IMR-90 (cell line): ENCODE data around the gene SYT2. TPM values are rescaled to one million over a fixed set of nuclear protein-coding genes. Genes with fewer than 3 reads are reported as not detected.

Source experiments
- ATAC-seq: fragments of 200-7000 bp; cut with Tn5 transposase; 2 replicates; pipeline ENCODE4 v1.9.1; 2020; ENCODE audit warnings: low read depth, mild to moderate bottlenecking, moderate library complexity
- BruUV-seq: library from RNA; stranded (reverse); fragments of 400-500 nt; replicated peaks from 2 replicates; lab custom pipeline; 2021; lab: Mats Ljungman, UMichigan
- CTCF ChIA-PET: fragments of 300-600 bp; formaldehyde crosslinking; extraction: SDS; loops from one replicate; lab custom pipeline; 2021; ENCODE audit warnings: antibody characterized with exemption; lab: Yijun Ruan, JAX
- POLR2A ChIA-PET: fragments of 300-600 bp; sonication (Branson Sonifier 250); formaldehyde crosslinking; loops from one replicate; lab custom pipeline; 2022; ENCODE audit warnings: antibody characterized with exemption; ENCODE audit not compliant: unreplicated experiment; lab: Charles Lee
- DNase-seq: peaks from one replicate; pipeline ENCODE4 v3.0.0; 2013
- H2AFZ ChIP-seq: replicated peaks from 2 replicates; pipeline ENCODE3; 2013; ENCODE audit warnings: low read length, mild to moderate bottlenecking; ENCODE audit not compliant: poor library complexity
- H2AK5ac ChIP-seq: 2 replicates; pipeline ENCODE4 v1.6.1; 2013; ENCODE audit warnings: low read depth, low read length, inconsistent platforms
- H2AK9ac ChIP-seq: replicated peaks from 2 replicates; pipeline ENCODE3; 2013; ENCODE audit warnings: mild to moderate bottlenecking, low read depth, low read length, moderate library complexity; ENCODE audit not compliant: poor library complexity
- H2BK120ac ChIP-seq: 2 replicates; pipeline ENCODE4 v1.6.1; 2013; ENCODE audit warnings: low read depth, low read length, inconsistent platforms
- H2BK15ac ChIP-seq: 3 replicates; pipeline ENCODE4 v1.6.1; 2013; ENCODE audit warnings: low read depth, low read length, inconsistent platforms
- H2BK20ac ChIP-seq: 2 replicates; pipeline ENCODE4 v1.6.1; 2013; ENCODE audit warnings: low read depth, mild to moderate bottlenecking, inconsistent platforms, low read length, moderate library complexity
- H2BK5ac ChIP-seq: 2 replicates; pipeline ENCODE4 v1.6.1; 2013; ENCODE audit warnings: mild to moderate bottlenecking, low read depth, low read length, inconsistent platforms; ENCODE audit not compliant: poor library complexity, severe bottlenecking
- H3K14ac ChIP-seq: replicated peaks from 2 replicates; pipeline ENCODE4 v1.6.1; 2013; ENCODE audit warnings: low read depth, low read length, inconsistent platforms
- H3K18ac ChIP-seq: 2 replicates; pipeline ENCODE4 v1.6.1; 2013; ENCODE audit warnings: low read depth, low read length, control low read depth
- H3K23ac ChIP-seq: 2 replicates; pipeline ENCODE4 v1.6.1; 2013; ENCODE audit warnings: low read depth, low read length, inconsistent platforms
- H3K27ac ChIP-seq: 2 replicates; pipeline ENCODE4 v1.5.1; 2013; ENCODE audit warnings: mild to moderate bottlenecking, control low read depth, low read length; ENCODE audit not compliant: insufficient read depth
- H3K27me3 ChIP-seq: 2 replicates; pipeline ENCODE4 v1.6.1; 2013; ENCODE audit warnings: low read length; ENCODE audit not compliant: control insufficient read depth, insufficient read depth
- H3K36me3 ChIP-seq: 2 replicates; pipeline ENCODE4 v1.6.1; 2013; ENCODE audit warnings: low read length, mixed read lengths; ENCODE audit not compliant: control insufficient read depth, insufficient read depth
- H3K4ac ChIP-seq: 2 replicates; pipeline ENCODE4 v1.6.1; 2013; ENCODE audit warnings: low read depth, low read length, inconsistent platforms
- H3K4me1 ChIP-seq: 2 replicates; pipeline ENCODE4 v1.6.1; 2013; ENCODE audit warnings: low read length, mixed read lengths; ENCODE audit not compliant: control insufficient read depth, insufficient read depth
- H3K4me2 ChIP-seq: 2 replicates; pipeline ENCODE4 v1.6.1; 2013; ENCODE audit warnings: low read depth, mild to moderate bottlenecking, control low read depth, low read length, moderate library complexity
- H3K4me3 ChIP-seq: 2 replicates; pipeline ENCODE4 v1.5.1; 2013; ENCODE audit warnings: low read depth, mild to moderate bottlenecking, control low read depth, low read length, moderate library complexity; ENCODE audit not compliant: insufficient read depth
- H3K56ac ChIP-seq: 2 replicates; pipeline ENCODE4 v1.6.1; 2013; ENCODE audit warnings: low read length, inconsistent platforms; ENCODE audit not compliant: insufficient read depth; ENCODE audit errors: extremely low read depth
- H3K79me1 ChIP-seq, 2 experiments: 2 replicates each; pipeline ENCODE4 v1.6.1; 2013; ENCODE audit warnings: low read length in 2 of 2, inconsistent platforms in 1 of 2, low read depth in 1 of 2
- H3K9ac ChIP-seq: 2 replicates; pipeline ENCODE4 v1.6.1; 2013; ENCODE audit warnings: low read depth, low read length, control low read depth
- H3K9me1 ChIP-seq: 2 replicates; pipeline ENCODE4 v1.6.1; 2013; ENCODE audit warnings: low read length, inconsistent platforms; ENCODE audit not compliant: insufficient read depth
- H3K9me3 ChIP-seq: 2 replicates; pipeline ENCODE4 v1.6.1; 2013; ENCODE audit warnings: low read length; ENCODE audit not compliant: control insufficient read depth, insufficient read depth
- H4K20me1 ChIP-seq: 2 replicates; pipeline ENCODE4 v1.6.1; 2013; ENCODE audit warnings: low read length, inconsistent platforms; ENCODE audit not compliant: insufficient read depth
- H4K5ac ChIP-seq: 2 replicates; pipeline ENCODE4 v1.6.1; 2013; ENCODE audit warnings: mild to moderate bottlenecking, low read depth, low read length, control low read depth
- H4K8ac ChIP-seq, 2 experiments: 2 replicates each; pipeline ENCODE4 v1.6.1; 2013; ENCODE audit warnings: low read depth in 2 of 2, low read length in 2 of 2, control low read depth in 1 of 2, inconsistent platforms in 1 of 2
- H4K91ac ChIP-seq: 2 replicates; pipeline ENCODE4 v1.6.1; 2013; ENCODE audit warnings: low read depth, low read length, inconsistent platforms; ENCODE audit not compliant: insufficient read depth
- CHD1 ChIP-seq: IDR thresholded peaks from 2 replicates; pipeline ENCODE4 v1.6.1; 2012; ENCODE audit warnings: low read depth, low read length, improper control_type of control experiment
- ELK1 ChIP-seq: fragments of 150-350 bp; IDR thresholded peaks from 2 replicates; pipeline ENCODE4 v1.6.1; 2016; ENCODE audit warnings: low read depth, mild to moderate bottlenecking, low read length, moderate library complexity, borderline replicate concordance
- FOS ChIP-seq: fragments of 150-350 bp; IDR thresholded peaks from 2 replicates; pipeline ENCODE4 v1.6.1; 2016; ENCODE audit warnings: low read depth, low read length
- MAFK ChIP-seq: IDR thresholded peaks from 2 replicates; pipeline ENCODE4 v1.6.1; 2012; ENCODE audit warnings: low read depth, low read length, improper control_type of control experiment
- MAZ ChIP-seq: IDR thresholded peaks from 2 replicates; pipeline ENCODE4 v1.6.1; 2012; ENCODE audit warnings: low read depth, mild to moderate bottlenecking, low read length, improper control_type of control experiment, moderate library complexity, borderline replicate concordance
- MXI1 ChIP-seq: IDR thresholded peaks from 2 replicates; pipeline ENCODE4 v1.6.1; 2012; ENCODE audit warnings: low read depth, mild to moderate bottlenecking, low read length, moderate library complexity, borderline replicate concordance
- NFE2L2 ChIP-seq: fragments of 150-350 bp; IDR thresholded peaks from 2 replicates; pipeline ENCODE4 v1.6.1; 2016; ENCODE audit warnings: low read depth, mild to moderate bottlenecking, low read length
- POLR2A ChIP-seq: IDR thresholded peaks from 2 replicates; pipeline ENCODE4 v1.6.1; 2012; ENCODE audit warnings: mild to moderate bottlenecking, low read depth, low read length
- RFX5 ChIP-seq: IDR thresholded peaks from 2 replicates; pipeline ENCODE4 v1.8.0; 2012; ENCODE audit warnings: low read depth, mild to moderate bottlenecking, low read length, moderate library complexity
- SMC3 ChIP-seq: fragments of 150-350 bp; IDR thresholded peaks from 2 replicates; pipeline ENCODE4 v1.6.1; 2016; ENCODE audit warnings: low read depth, mild to moderate bottlenecking, antibody characterized with exemption, low read length, moderate library complexity
- WGBS, 2 experiments: methylation state at CpG; one replicate each; pipeline versions ENCODE4 v1.1.5 to v1.1.7; 2013; ENCODE audit warnings: missing lambda C conversion rate in 2 of 2; ENCODE audit not compliant: insufficient read length in 1 of 2; ENCODE audit errors: extremely low coverage in 2 of 2; 5-methylcytosine and 5-hydroxymethylcytosine counted together
- dilution Hi-C: fragments of 300-500 bp; cut with HindIII; formaldehyde crosslinking; loops from one replicate; pipeline ENCODE4 v1.14.3; 2018; ENCODE audit warnings: low sequenced_read_pairs; ENCODE audit not compliant: unreplicated experiment
- in situ Hi-C: fragments of 300-500 bp; cut with MboI; formaldehyde crosslinking; loops from 3 replicates; pipeline ENCODE4 v1.14.3; 2019; ENCODE audit warnings: low sequenced_read_pairs, inconsistent platforms, mixed read lengths
- intact Hi-C: fragments of 100-400 bp; cut with micrococcal nuclease; formaldehyde crosslinking; loops from 2 replicates; pipeline ENCODE4 v1.10.0; 2022
- polyA plus RNA-seq, 3 experiments: library from polyadenylated mRNA; depleted of rRNA; stranded (reverse); fragments of >200 nt; gene quantifications; 2 replicates each; pipeline ENCODE4 v1.2.3, GENCODE V29; 2012; ENCODE audit warnings: low replicate concordance in 1 of 3
- total RNA-seq: library from RNA; depleted of rRNA; stranded (reverse); fragments of >200 nt; gene quantifications from 2 replicates; pipeline ENCODE4 v1.2.3, GENCODE V29; 2012
- TF ChIP-seq, protein P1 (sequence below): conservative IDR thresholded peaks from 2 replicates; pipeline ENCODE4 v1.5.1; 2012; ENCODE audit warnings: mild to moderate bottlenecking, low read depth, low read length, improper control_type of control experiment
- TF ChIP-seq, protein P2 (sequence below): fragments of 150-350 bp; IDR thresholded peaks from 2 replicates; pipeline ENCODE4 v1.6.1; 2017; ENCODE audit warnings: mild to moderate bottlenecking, antibody characterized with exemption, low read length, low read depth

SYT2 gene
- total and polyA plus RNA-seq, 2 of the 4 experiments (the other 2 are of a cell fraction) = under 0.01 TPM

DNA sequence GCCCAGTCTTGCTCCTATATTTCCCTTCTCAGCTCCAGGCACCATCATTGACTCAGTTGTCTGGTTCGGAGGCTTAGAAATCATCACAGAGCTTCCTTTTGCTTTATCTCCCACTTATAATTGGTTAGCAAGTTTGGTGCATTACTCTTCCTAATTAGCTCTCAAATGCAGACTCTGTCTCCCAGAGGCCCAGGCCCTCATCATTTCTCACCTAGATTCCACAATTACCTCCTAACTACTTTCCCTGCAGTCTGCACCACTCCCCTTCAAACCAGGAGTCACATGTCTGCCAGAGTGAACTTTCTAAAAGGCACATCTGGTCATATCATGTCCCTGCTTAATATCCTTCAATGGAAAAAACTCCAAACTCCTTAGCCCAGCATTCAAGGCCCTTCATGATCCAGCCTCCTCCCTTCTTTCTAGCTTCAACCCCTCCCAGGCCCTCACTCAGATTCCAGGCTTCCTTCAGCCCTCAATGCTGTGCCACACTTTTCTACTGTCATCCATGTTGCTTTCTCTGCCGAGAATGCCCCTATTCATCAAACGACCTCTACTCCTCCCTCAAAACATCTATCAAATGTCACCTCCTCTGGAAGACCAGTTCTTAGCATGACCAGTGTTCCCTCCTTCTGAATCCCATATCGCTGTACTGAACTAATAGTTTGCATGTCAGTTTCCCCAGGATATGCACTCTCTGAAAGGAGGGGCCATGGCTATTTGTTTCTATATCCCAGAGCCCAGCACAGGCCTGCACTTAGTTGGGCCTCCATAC, 30.7 kb downstream of the SYT2 start (continued):
- TF ChIP-seq NFE2L2 = no peak

GRCh38 chr1:202677433-202677832, 32.8 kb downstream of the SYT2 start:
- no peak overlapping the region for H2BK120ac ChIP-seq
- H2BK5ac ChIP-seq = no peak overlapping the region
- CTCF ChIA-PET = no interaction called here
- H4K5ac ChIP-seq = no peak overlapping the region
- no peak overlapping the region for H4K8ac ChIP-seq
- in situ Hi-C loops = no loop called here
- no peak overlapping the region for H3K4me2 ChIP-seq
- H4K20me1 ChIP-seq = no peaks in the 10 kb centered on the region
- H3K56ac ChIP-seq = no peak overlapping the region
- H3K23ac ChIP-seq = no peak overlapping the region
- H3K9ac ChIP-seq = no peak overlapping the region
- H3K27ac ChIP-seq = no peak overlapping the region
- no peak for TF ChIP-seq SMC3
- no peak for TF ChIP-seq CHD1
- no peak for TF ChIP-seq RFX5
- no peak for TF ChIP-seq ELK1
- TF ChIP-seq, protein P1, sequence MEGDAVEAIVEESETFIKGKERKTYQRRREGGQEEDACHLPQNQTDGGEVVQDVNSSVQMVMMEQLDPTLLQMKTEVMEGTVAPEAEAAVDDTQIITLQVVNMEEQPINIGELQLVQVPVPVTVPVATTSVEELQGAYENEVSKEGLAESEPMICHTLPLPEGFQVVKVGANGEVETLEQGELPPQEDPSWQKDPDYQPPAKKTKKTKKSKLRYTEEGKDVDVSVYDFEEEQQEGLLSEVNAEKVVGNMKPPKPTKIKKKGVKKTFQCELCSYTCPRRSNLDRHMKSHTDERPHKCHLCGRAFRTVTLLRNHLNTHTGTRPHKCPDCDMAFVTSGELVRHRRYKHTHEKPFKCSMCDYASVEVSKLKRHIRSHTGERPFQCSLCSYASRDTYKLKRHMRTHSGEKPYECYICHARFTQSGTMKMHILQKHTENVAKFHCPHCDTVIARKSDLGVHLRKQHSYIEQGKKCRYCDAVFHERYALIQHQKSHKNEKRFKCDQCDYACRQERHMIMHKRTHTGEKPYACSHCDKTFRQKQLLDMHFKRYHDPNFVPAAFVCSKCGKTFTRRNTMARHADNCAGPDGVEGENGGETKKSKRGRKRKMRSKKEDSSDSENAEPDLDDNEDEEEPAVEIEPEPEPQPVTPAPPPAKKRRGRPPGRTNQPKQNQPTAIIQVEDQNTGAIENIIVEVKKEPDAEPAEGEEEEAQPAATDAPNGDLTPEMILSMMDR = no peak
- TF ChIP-seq MXI1 = no peak
- TF ChIP-seq, protein P2, sequence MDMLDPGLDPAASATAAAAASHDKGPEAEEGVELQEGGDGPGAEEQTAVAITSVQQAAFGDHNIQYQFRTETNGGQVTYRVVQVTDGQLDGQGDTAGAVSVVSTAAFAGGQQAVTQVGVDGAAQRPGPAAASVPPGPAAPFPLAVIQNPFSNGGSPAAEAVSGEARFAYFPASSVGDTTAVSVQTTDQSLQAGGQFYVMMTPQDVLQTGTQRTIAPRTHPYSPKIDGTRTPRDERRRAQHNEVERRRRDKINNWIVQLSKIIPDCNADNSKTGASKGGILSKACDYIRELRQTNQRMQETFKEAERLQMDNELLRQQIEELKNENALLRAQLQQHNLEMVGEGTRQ = no peak
- TF ChIP-seq POLR2A = no peak
- no peak for TF ChIP-seq NFE2L2
- TF ChIP-seq MAFK = no peak
- no peak for TF ChIP-seq FOS
- TF ChIP-seq MAZ = no peak
- no peaks in the 10 kb centered on the region for H3K9me1 ChIP-seq
- ATAC-seq (no peak), DNase-seq (no peak)
- intact Hi-C loops = no loop called here
- H3K4ac ChIP-seq = no peak overlapping the region
- H4K91ac ChIP-seq = no peak overlapping the region
- H3K4me3 ChIP-seq = no peak overlapping the region
- H3K14ac ChIP-seq = no peak overlapping the region
- no peak overlapping the region for H2AK9ac ChIP-seq
- no CpG with 5 or more reads among the region's 2 CpGs for WGBS, 2 experiments
- no peaks in the 10 kb centered on the region for H3K4me1 ChIP-seq
- H3K9me3 ChIP-seq = peaks cover 7% of the 10 kb centered on the region; the same call in 1 of the 2 replicates
- peaks cover 66% of the 10 kb centered on the region for H3K27me3 ChIP-seq
- dilution Hi-C loops = no loop called here
- H3K79me1 ChIP-seq = no peaks in the 10 kb centered on the region
- no peaks in the 10 kb centered on the region for H3K36me3 ChIP-seq
- H2BK20ac ChIP-seq = no peak overlapping the region
- no peak overlapping the region for H3K18ac ChIP-seq
- H2BK15ac ChIP-seq = no peak overlapping the region
- POLR2A ChIA-PET = no interaction called here
- H2AFZ ChIP-seq = no peak overlapping the region
- H2AK5ac ChIP-seq = no peak overlapping the region
- no TSS peak for BruUV-seq
